ENCODE data around the gene PLCG2.

Gene PLCG2

DNA sequence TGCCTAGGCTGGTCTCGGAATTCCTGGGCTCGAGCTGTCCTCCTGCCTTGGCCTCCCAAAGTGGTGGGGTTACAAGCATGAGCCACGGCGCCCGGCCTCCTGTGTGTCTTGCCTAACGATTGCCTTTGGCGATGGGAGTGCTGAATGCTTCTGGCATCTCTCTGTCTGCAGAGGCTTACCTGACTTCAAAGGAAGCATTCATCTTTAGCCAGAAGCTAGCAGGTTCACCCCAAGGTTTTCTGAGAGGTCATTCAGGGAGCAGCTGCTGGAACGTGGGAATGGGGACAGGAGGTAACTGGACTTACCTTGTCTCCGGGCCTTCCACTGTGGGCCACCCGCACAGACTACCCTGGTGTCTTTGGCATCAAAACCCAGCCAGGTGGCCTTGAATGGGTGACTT lies 54.7 kb downstream of the PLCG2 start:
- Histone ChIP-seq H3K9me3 (ENCODE audit: insufficient read depth, low read length) (no peaks in the 10 kb centered on the region), H4K20me1 (ENCODE audit: insufficient read depth, low read length) (peaks cover 43% of the 10 kb centered on the region), H3K9ac (ENCODE audit: low read length) (no peak overlapping the region), H3K27ac (ENCODE audit: low read length) (no peak overlapping the region), H3K4me2 (ENCODE audit: low read length) (no peak overlapping the region; the same call in 1 of the 2 replicates), H3K27me3 (ENCODE audit: low read depth, low read length) (no peaks in the 10 kb centered on the region), H3K36me3 (replicated peaks; ENCODE audit: low read depth, low read length) (peaks cover 11% of the 10 kb centered on the region), H3K4me3 (ENCODE audit: low read length) (no peak overlapping the region), H3K79me2 (ENCODE audit: low read length) (peaks cover 76% of the 10 kb centered on the region), H3K4me1 (ENCODE audit: low read length) (peaks cover 94% of the 10 kb centered on the region), H2AFZ (ENCODE audit: low read depth, low read length) (no peak overlapping the region)
- TF ChIP-seq EZH2phosphoT487 (IDR thresholded peaks at IDR 0.05; ENCODE audit: low read depth): no peak
- TF ChIP-seq, protein P1, sequence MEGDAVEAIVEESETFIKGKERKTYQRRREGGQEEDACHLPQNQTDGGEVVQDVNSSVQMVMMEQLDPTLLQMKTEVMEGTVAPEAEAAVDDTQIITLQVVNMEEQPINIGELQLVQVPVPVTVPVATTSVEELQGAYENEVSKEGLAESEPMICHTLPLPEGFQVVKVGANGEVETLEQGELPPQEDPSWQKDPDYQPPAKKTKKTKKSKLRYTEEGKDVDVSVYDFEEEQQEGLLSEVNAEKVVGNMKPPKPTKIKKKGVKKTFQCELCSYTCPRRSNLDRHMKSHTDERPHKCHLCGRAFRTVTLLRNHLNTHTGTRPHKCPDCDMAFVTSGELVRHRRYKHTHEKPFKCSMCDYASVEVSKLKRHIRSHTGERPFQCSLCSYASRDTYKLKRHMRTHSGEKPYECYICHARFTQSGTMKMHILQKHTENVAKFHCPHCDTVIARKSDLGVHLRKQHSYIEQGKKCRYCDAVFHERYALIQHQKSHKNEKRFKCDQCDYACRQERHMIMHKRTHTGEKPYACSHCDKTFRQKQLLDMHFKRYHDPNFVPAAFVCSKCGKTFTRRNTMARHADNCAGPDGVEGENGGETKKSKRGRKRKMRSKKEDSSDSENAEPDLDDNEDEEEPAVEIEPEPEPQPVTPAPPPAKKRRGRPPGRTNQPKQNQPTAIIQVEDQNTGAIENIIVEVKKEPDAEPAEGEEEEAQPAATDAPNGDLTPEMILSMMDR (IDR thresholded peaks at IDR 0.05; ENCODE audit: low read depth, low read length): no peak

DNA sequence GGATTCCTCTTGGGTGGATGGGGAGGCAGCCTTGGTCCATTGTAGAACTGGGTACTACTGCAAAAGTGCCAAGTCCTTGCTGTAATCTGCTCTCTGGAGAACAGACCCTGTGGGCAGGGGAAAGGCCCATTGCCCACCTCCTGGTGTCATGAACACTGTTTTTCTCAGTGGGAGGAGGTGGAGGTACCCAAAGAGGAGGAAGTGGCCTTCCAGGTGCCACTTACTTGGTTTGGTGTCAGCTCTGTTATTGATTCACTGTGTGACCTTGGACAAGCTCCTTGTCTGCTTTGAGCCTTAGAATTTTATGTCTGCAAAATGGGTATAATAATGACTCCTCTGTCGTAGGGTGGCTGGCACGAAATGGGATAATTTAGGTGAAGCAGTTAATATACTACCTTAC lies 55.8 kb downstream of the PLCG2 start:
- Histone ChIP-seq H3K27me3 (ENCODE audit: low read depth, low read length) (no peaks in the 10 kb centered on the region), H3K9me3 (ENCODE audit: insufficient read depth, low read length) (no peaks in the 10 kb centered on the region), H3K36me3 (replicated peaks; ENCODE audit: low read depth, low read length) (peaks cover 8% of the 10 kb centered on the region), H3K4me1 (ENCODE audit: low read length) (peaks cover 97% of the 10 kb centered on the region), H3K4me3 (ENCODE audit: low read length) (peak overlapping the region; percentile 10; the same call in 1 of the 2 replicates), H3K27ac (ENCODE audit: low read length) (peak overlapping the region; percentile 43), H2AFZ (ENCODE audit: low read depth, low read length) (no peak overlapping the region), H4K20me1 (ENCODE audit: insufficient read depth, low read length) (peaks cover 50% of the 10 kb centered on the region), H3K9ac (ENCODE audit: low read length) (no peak overlapping the region; the same call in 1 of the 2 replicates), H3K79me2 (ENCODE audit: low read length) (peaks cover 75% of the 10 kb centered on the region), H3K4me2 (ENCODE audit: low read length) (peak overlapping the region; percentile 61)
- TF ChIP-seq EZH2phosphoT487 (IDR thresholded peaks at IDR 0.05; ENCODE audit: low read depth): no peak
- TF ChIP-seq, protein P1 (IDR thresholded peaks at IDR 0.05; ENCODE audit: low read depth, low read length): no peak

DNA sequence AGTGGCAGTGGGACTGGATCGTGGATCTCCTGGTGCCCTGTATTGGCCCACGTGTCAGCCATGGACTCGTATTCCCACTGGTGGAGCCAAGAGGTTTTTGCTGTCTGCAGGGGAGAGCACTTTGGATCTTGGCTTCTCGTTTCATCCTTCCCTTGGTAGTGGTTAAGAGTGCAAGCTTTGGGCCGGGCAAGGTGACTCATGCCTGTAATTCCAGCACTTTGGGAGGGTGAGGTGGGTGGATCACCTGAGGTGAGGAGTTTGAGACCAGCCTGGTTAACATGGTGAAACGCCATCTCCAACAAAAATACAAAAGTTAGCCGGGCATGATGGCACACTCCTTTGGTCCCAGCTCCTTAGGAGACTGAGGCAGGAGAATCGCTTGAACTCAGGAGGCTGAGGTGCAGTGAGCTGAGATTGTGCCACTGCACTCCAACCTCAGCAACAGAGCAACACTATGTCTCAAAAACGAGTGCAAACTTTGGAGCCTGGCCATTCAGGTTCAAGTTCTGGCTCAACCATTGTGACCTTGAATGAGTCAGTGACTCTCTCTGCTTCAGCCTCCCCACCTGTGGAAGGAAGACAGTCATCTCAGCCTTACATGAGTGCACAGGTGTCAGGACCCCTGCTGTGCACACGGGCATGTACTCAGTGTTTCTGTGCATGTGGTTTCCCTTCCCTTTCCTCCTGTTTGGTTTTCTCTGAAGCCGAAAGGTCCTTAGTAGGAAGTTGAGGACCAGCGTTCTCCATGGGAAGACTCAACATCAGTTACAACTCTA lies 57.4 kb downstream of the PLCG2 start:
- Histone ChIP-seq H3K79me2 (ENCODE audit: low read length) (peaks cover 74% of the 10 kb centered on the region), H2AFZ (ENCODE audit: low read depth, low read length) (no peak overlapping the region), H3K27me3 (ENCODE audit: low read depth, low read length) (no peaks in the 10 kb centered on the region), H3K9ac (ENCODE audit: low read length) (peak overlapping the region; percentile 39; the same call in 1 of the 2 replicates), H3K36me3 (replicated peaks; ENCODE audit: low read depth, low read length) (peaks cover 11% of the 10 kb centered on the region), H3K27ac (ENCODE audit: low read length) (peak overlapping the region; percentile 83), H3K4me1 (ENCODE audit: low read length) (peaks cover 93% of the 10 kb centered on the region), H4K20me1 (ENCODE audit: insufficient read depth, low read length) (peaks cover 59% of the 10 kb centered on the region), H3K4me3 (ENCODE audit: low read length) (peak overlapping the region; percentile 45), H3K4me2 (ENCODE audit: low read length) (peak overlapping the region; percentile 72), H3K9me3 (ENCODE audit: insufficient read depth, low read length) (no peaks in the 10 kb centered on the region)
- no peak for TF ChIP-seq EZH2phosphoT487 (IDR thresholded peaks at IDR 0.05; ENCODE audit: low read depth)
- TF ChIP-seq, protein P1 (IDR thresholded peaks at IDR 0.05; ENCODE audit: low read depth, low read length): no peak

DNA sequence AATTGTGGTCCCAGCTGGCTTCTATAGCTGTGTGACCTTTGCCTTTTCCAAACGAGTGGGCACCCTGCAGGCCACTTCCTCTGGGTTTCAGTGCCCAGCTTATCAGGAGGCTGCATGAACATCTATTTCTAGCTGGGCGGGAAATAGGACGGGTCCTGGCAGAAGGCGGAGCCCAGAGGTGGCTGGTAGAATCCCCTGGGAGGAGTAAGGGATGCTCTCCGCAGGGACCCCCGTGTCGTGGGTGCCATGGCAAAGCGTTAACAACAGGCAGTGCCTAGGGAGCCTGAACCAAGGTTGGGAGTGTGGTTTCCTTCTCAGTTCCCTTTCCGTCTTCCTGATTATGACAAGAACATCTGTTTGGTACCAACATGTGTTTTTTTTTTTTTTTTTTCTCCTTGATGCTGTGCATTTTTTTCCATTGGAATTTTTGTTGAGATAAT lies 58.2 kb downstream of the PLCG2 start:
- Histone ChIP-seq H3K9ac (ENCODE audit: low read length) (peak overlapping the region; percentile 29), H3K79me2 (ENCODE audit: low read length) (peaks cover 77% of the 10 kb centered on the region), H3K4me2 (ENCODE audit: low read length) (peak overlapping the region; percentile 72), H2AFZ (ENCODE audit: low read depth, low read length) (no peak overlapping the region), H3K27ac (ENCODE audit: low read length) (peak overlapping the region; percentile 83), H3K4me3 (ENCODE audit: low read length) (peak overlapping the region; percentile 45), H3K36me3 (replicated peaks; ENCODE audit: low read depth, low read length) (peaks cover 15% of the 10 kb centered on the region), H4K20me1 (ENCODE audit: insufficient read depth, low read length) (peaks cover 68% of the 10 kb centered on the region), H3K9me3 (ENCODE audit: insufficient read depth, low read length) (no peaks in the 10 kb centered on the region), H3K27me3 (ENCODE audit: low read depth, low read length) (no peaks in the 10 kb centered on the region), H3K4me1 (ENCODE audit: low read length) (peaks cover 94% of the 10 kb centered on the region)
- TF ChIP-seq, protein P1 (IDR thresholded peaks at IDR 0.05; ENCODE audit: low read depth, low read length): no peak
- TF ChIP-seq EZH2phosphoT487 (IDR thresholded peaks at IDR 0.05; ENCODE audit: low read depth): no peak

Data from OCI-LY3 (cell line).